HCT116 (cell line): ENCODE measurements around the gene PLXNC1. TPM values are rescaled to one million over a fixed set of nuclear protein-coding genes. Genes with fewer than 3 reads are reported as not detected.

Experiments
- ATAC-seq: fragments of 200-7000 bp; cut with Tn5 transposase; 2 replicates; pipeline ENCODE4 v1.9.1; 2020; ENCODE audit warnings: mild to moderate bottlenecking, moderate library complexity
- BruUV-seq: library from RNA; stranded (reverse); fragments of 400-500 nt; replicated peaks from 2 replicates; lab custom pipeline; 2021; lab: Mats Ljungman, UMichigan
- CTCF ChIA-PET: fragments of 300-600 bp; sonication (Branson Sonifier 250); formaldehyde crosslinking; loops from one replicate; lab custom pipeline; 2021; ENCODE audit warnings: antibody characterized with exemption; lab: Charles Lee
- POLR2A ChIA-PET: fragments of 300-600, 350-600 bp; sonication (Branson Sonifier 250); formaldehyde crosslinking; loops from one replicate; lab custom pipeline; 2021; ENCODE audit warnings: antibody characterized with exemption; lab: Charles Lee
- RAD21 ChIA-PET, 2 experiments: fragments of 300-600 bp; sonication (Branson Sonifier 250); formaldehyde crosslinking; loops; one replicate each; lab custom pipeline; 2023; ENCODE audit warnings: low total read pairs in 2 of 2; ENCODE audit not compliant: uncharacterized antibody in 2 of 2, unreplicated experiment in 2 of 2, low non-redundant PET in 1 of 2; lab: Charles Lee
- DNase-seq: peaks from one replicate; pipeline ENCODE4 v3.0.0-alpha.2; 2010; ENCODE audit warnings: low read depth, low spot score
- H2AFZ ChIP-seq: fragments of 200-600 bp; shearing (Covaris generic), sonication (generic); 2 replicates; pipeline ENCODE4 v1.6.1; 2017; ENCODE audit warnings: low read depth, mixed run types, mixed read lengths, antibody characterized with exemption, low read length; ENCODE audit not compliant: poor library complexity, severe bottlenecking
- H3K27ac ChIP-seq: 2 replicates; pipeline ENCODE4 v1.5.1; 2012; ENCODE audit warnings: low read depth, low read length
- H3K27me3 ChIP-seq: fragments of 200-600 bp; sonication (generic); 2 replicates; pipeline ENCODE4 v1.6.1; 2016; ENCODE audit warnings: mixed run types, low read length, mixed read lengths; ENCODE audit not compliant: insufficient read depth
- H3K36me3 ChIP-seq, 2 experiments: fragments of 200-500 bp in 1 of 2; fragments of 200-600 bp in 1 of 2; sonication (Bioruptor generic) in 1 of 2; sonication (generic) in 1 of 2; 2 replicates each; pipeline versions ENCODE4 v1.5.1 to v1.6.1; 2014 to 2016; ENCODE audit warnings: low read length in 2 of 2, inconsistent platforms in 1 of 2, mixed read lengths in 1 of 2, mixed run types in 1 of 2; ENCODE audit not compliant: insufficient read depth in 2 of 2, control insufficient read depth in 1 of 2
- H3K4me1 ChIP-seq, 2 experiments: fragments of 200-600 bp in 1 of 2; sonication (generic) in 1 of 2; 2 replicates each; pipeline versions ENCODE4 v1.5.1 to v1.6.1; 2012 to 2017; ENCODE audit warnings: low read length in 2 of 2, inconsistent platforms in 1 of 2, mild to moderate bottlenecking in 1 of 2, mixed read lengths in 1 of 2, mixed run types in 1 of 2, moderate library complexity in 1 of 2; ENCODE audit not compliant: insufficient read depth in 2 of 2, control insufficient read depth in 1 of 2
- H3K4me2 ChIP-seq: fragments of 200-600 bp; sonication (generic); 2 replicates; pipeline ENCODE4 v1.6.1; 2017; ENCODE audit warnings: mixed run types, low read length, mixed read lengths
- H3K4me3 ChIP-seq, 2 experiments: fragments of 200-600 bp in 1 of 2; sonication (generic) in 1 of 2; replicated peaks in 1 of 2; 2 replicates each; pipeline ENCODE4 v1.5.1; 2011 to 2016; ENCODE audit warnings: low read length in 2 of 2, control low read depth in 1 of 2, low read depth in 1 of 2, mild to moderate bottlenecking in 1 of 2, mixed read lengths in 1 of 2, mixed run types in 1 of 2
- H3K79me2 ChIP-seq: fragments of 200-600 bp; sonication (generic); 2 replicates; pipeline ENCODE4 v1.6.1; 2017; ENCODE audit warnings: mild to moderate bottlenecking, mixed run types, low read length, moderate library complexity, mixed read lengths; ENCODE audit not compliant: insufficient read depth
- H3K9ac ChIP-seq: fragments of 200-600 bp; sonication (generic); 2 replicates; pipeline ENCODE4 v1.6.1; 2016; ENCODE audit warnings: low read length, mixed read lengths
- H3K9me2 ChIP-seq: fragments of 200-600 bp; sonication (generic), shearing (Covaris generic); 2 replicates; pipeline ENCODE4 v1.6.1; 2017; ENCODE audit warnings: mixed run types, mild to moderate bottlenecking, moderate library complexity; ENCODE audit not compliant: insufficient read depth
- H3K9me3 ChIP-seq, 2 experiments: fragments of 200-500 bp in 1 of 2; fragments of 200-600 bp in 1 of 2; sonication (Bioruptor generic) in 1 of 2; sonication (generic) in 1 of 2; 2 replicates each; pipeline ENCODE4 v1.6.1; 2014 to 2017; ENCODE audit warnings: low read length in 2 of 2, mixed read lengths in 2 of 2, inconsistent platforms in 1 of 2, low read depth in 1 of 2, mild to moderate bottlenecking in 1 of 2, mixed run types in 1 of 2, moderate library complexity in 1 of 2; ENCODE audit not compliant: control insufficient read depth in 1 of 2, insufficient read depth in 1 of 2
- H4K20me1 ChIP-seq: fragments of 200-600 bp; sonication (generic), shearing (Covaris generic); 2 replicates; pipeline ENCODE4 v1.6.1; 2017; ENCODE audit warnings: mixed run types, mild to moderate bottlenecking, moderate library complexity; ENCODE audit not compliant: insufficient read depth
- CBX3 ChIP-seq: IDR thresholded peaks from 2 replicates; pipeline ENCODE4 v1.6.1; 2012; ENCODE audit warnings: low read depth
- CEBPB ChIP-seq: IDR thresholded peaks from 2 replicates; pipeline ENCODE4 v1.6.1; 2012; ENCODE audit warnings: low read depth
- ELF1 ChIP-seq: IDR thresholded peaks from 2 replicates; pipeline ENCODE4 v1.6.1; 2012; ENCODE audit warnings: low read depth, borderline replicate concordance
- EZH2 ChIP-seq: fragments of 200-600 bp; sonication (generic); IDR thresholded peaks from 2 replicates; pipeline ENCODE4 v1.6.1; 2017; ENCODE audit warnings: antibody characterized with exemption, mixed run types
- FOSL1 ChIP-seq: IDR thresholded peaks from 2 replicates; pipeline ENCODE4 v1.6.1; 2012; ENCODE audit warnings: low read depth
- POLR2A ChIP-seq: IDR thresholded peaks from 2 replicates; pipeline ENCODE4 v1.7.0; 2011; ENCODE audit warnings: borderline replicate concordance; ENCODE audit not compliant: insufficient read depth, insufficient read length; ENCODE audit errors: extremely low read depth
- SIN3A ChIP-seq: IDR thresholded peaks from 2 replicates; pipeline ENCODE4 v1.6.1; 2012; ENCODE audit warnings: low read depth
- SP1 ChIP-seq: IDR thresholded peaks from 2 replicates; pipeline ENCODE4 v1.6.1; 2012; ENCODE audit warnings: low read depth
- SRF ChIP-seq: IDR thresholded peaks from 2 replicates; pipeline ENCODE4 v1.6.1; 2012; ENCODE audit warnings: low read depth
- TCF7L2 ChIP-seq: IDR thresholded peaks from 2 replicates; pipeline ENCODE4 v1.7.0; 2011; ENCODE audit warnings: borderline replicate concordance, inconsistent platforms; ENCODE audit not compliant: insufficient read depth, insufficient read length; ENCODE audit errors: extremely low read depth
- YY1 ChIP-seq: IDR thresholded peaks from 2 replicates; pipeline ENCODE4 v1.6.1; 2011; ENCODE audit warnings: low read length, low read depth, moderate library complexity, mild to moderate bottlenecking; ENCODE audit not compliant: insufficient replicate concordance; ENCODE audit errors: extremely low read depth
- intact Hi-C: fragments of 100-400 bp; cut with micrococcal nuclease; formaldehyde crosslinking; loops from 2 replicates; pipeline ENCODE4 v1.10.0; 2022
- total RNA-seq: library from RNA; stranded (reverse); gene quantifications from one replicate; pipeline ENCODE4 v1.2.1, GENCODE V29; 2021; ENCODE audit not compliant: unreplicated experiment
- TF ChIP-seq, protein P1 (sequence below): IDR thresholded peaks from 2 replicates; pipeline ENCODE4 v1.6.1; 2012
- TF ChIP-seq, protein P2 (sequence below): IDR thresholded peaks from 2 replicates; pipeline ENCODE4 v1.6.1; 2011; ENCODE audit warnings: mild to moderate bottlenecking, low read length, moderate library complexity; ENCODE audit not compliant: insufficient replicate concordance; ENCODE audit errors: extremely low read depth
- TF ChIP-seq, protein P3 (sequence below), 3 experiments: fragments of 200-600 bp in 1 of 3; sonication (generic) in 1 of 3; IDR thresholded peaks in 2 of 3; conservative IDR thresholded peaks in 1 of 3; 2 replicates each; pipeline ENCODE4 v1.5.1; 2012 to 2017; ENCODE audit warnings: low read depth in 2 of 3, low read length in 2 of 3, antibody characterized with exemption in 1 of 3, borderline replicate concordance in 1 of 3, control low read depth in 1 of 3, mild to moderate bottlenecking in 1 of 3, mixed read lengths in 1 of 3, mixed run types in 1 of 3, moderate library complexity in 1 of 3; ENCODE audit not compliant: insufficient read depth in 1 of 3

The PLXNC1 gene
- total RNA-seq, 1 experiment from 2014 or later, result 0.25 TPM

DNA sequence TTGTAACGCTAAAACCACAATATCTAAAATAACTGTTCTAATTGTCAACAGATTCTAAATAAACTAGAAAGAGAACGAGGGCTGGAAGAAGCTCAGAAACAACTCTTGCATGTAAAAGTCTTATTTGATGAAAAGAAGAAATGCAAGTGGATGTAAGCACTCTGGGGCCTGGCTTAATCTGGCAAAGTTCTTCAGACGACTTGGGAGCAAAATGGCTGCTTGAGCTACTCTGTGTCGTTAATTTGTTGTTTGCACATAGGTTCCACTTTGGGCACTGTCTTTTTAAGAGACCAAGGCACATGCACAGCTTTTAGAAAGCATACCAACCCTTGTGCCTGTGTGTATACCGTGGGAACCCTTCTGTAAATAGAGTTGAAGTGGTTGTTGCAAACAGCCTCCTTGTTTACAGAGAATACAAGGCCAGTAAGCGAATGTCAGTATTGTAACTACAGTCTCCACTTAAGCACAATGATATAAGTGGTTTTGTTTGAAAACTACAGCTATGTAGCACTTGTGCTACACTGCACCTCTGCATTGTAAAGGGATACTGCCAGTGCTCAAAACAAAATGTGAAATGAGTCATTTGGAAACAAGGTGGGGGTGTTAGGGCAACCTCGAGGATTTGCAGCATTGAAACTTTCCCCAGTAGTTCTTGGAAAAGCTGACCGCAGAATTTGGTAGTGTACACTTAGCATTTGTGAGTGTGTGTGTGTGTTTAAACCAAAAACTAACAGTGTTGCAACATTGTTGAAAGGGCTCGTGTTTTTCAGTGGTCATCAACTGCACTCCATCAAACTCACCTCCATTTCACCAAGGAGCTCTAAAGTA, 157.0 kb downstream of the PLXNC1 start:
- POLR2A ChIA-PET, result no interaction called here
- CTCF ChIA-PET, result no interaction called here
- ATAC-seq, result no peak
- Histone ChIP-seq H3K9ac (no peak overlapping the region), H3K4me3 (no peak overlapping the region), H3K36me3 (peaks cover 0 to 42% of the 10 kb centered on the region in 2 experiments; a peak in 2 of 4 replicates), H3K79me2 (no peaks in the 10 kb centered on the region), H3K4me2 (no peak overlapping the region), H3K27me3 (no peaks in the 10 kb centered on the region), H3K9me3 (no peaks in the 10 kb centered on the region), H4K20me1 (no peaks in the 10 kb centered on the region), H3K4me1 (peaks cover 7 to 12% of the 10 kb centered on the region in 2 experiments; a peak in 3 of 4 replicates), H3K9me2 (no peaks in the 10 kb centered on the region), H3K27ac (no peak overlapping the region), H2AFZ (no peak overlapping the region)
- no peak for DNase-seq
- intact Hi-C loops, result no loop called here
- RAD21 ChIA-PET, result no interaction called here
- BruUV-seq, result no TSS peak
- TF ChIP-seq CEBPB (no peak), TCF7L2 (no peak), EZH2 (no peak), ELF1 (no peak), CBX3 (no peak), SP1 (no peak), POLR2A (no peak), YY1 (no peak), SRF (no peak)
- TF ChIP-seq, protein P1, sequence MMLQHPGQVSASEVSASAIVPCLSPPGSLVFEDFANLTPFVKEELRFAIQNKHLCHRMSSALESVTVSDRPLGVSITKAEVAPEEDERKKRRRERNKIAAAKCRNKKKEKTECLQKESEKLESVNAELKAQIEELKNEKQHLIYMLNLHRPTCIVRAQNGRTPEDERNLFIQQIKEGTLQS, result no peak
- TF ChIP-seq, all 23 proteins: peak for 0

DNA sequence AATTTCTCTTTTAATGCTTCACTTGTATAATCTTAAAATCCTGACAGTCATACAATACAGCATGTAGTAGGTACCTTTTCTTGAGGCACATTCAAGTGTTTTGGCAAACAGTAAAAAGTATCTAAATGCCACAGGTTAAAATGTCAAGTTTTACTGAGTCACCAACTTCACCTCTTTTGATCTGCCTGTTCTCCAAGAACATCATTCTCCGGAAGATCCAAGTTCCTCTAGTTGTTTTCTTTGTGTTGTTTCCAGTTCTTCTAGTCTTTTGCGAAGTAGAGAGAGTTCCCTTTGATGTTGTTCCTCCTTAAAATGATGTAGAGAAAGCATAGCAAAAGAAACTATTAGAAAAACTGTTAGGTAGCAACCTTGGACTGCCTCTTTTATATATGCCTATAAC, 160.2 kb downstream of the PLXNC1 start:
- ChIA-PET RAD21 (no interaction called here), POLR2A (no interaction called here), CTCF (no interaction called here)
- Histone ChIP-seq H3K9me2 (no peaks in the 10 kb centered on the region), H3K79me2 (no peaks in the 10 kb centered on the region), H3K36me3 (peaks cover 0 to 42% of the 10 kb centered on the region in 2 experiments; a peak in 2 of 4 replicates), H3K4me2 (peak overlapping the region; percentile 3; the same call in 1 of the 2 replicates), H3K27ac (no peak overlapping the region), H2AFZ (no peak overlapping the region), H3K9ac (no peak overlapping the region), H3K9me3 (no peaks in the 10 kb centered on the region), H4K20me1 (no peaks in the 10 kb centered on the region), H3K4me3 (no peak overlapping the region), H3K27me3 (no peaks in the 10 kb centered on the region), H3K4me1 (peaks cover 7 to 12% of the 10 kb centered on the region in 2 experiments; a peak in 3 of 4 replicates)
- peak; percentile 20; the same call in 1 of the 2 replicates for ATAC-seq
- intact Hi-C loops, result no loop called here
- no TSS peak for BruUV-seq
- DNase-seq, result no peak
- TF ChIP-seq, protein P2, sequence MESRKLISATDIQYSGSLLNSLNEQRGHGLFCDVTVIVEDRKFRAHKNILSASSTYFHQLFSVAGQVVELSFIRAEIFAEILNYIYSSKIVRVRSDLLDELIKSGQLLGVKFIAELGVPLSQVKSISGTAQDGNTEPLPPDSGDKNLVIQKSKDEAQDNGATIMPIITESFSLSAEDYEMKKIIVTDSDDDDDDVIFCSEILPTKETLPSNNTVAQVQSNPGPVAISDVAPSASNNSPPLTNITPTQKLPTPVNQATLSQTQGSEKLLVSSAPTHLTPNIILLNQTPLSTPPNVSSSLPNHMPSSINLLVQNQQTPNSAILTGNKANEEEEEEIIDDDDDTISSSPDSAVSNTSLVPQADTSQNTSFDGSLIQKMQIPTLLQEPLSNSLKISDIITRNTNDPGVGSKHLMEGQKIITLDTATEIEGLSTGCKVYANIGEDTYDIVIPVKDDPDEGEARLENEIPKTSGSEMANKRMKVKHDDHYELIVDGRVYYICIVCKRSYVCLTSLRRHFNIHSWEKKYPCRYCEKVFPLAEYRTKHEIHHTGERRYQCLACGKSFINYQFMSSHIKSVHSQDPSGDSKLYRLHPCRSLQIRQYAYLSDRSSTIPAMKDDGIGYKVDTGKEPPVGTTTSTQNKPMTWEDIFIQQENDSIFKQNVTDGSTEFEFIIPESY, result no peak
- TF ChIP-seq, protein P3, sequence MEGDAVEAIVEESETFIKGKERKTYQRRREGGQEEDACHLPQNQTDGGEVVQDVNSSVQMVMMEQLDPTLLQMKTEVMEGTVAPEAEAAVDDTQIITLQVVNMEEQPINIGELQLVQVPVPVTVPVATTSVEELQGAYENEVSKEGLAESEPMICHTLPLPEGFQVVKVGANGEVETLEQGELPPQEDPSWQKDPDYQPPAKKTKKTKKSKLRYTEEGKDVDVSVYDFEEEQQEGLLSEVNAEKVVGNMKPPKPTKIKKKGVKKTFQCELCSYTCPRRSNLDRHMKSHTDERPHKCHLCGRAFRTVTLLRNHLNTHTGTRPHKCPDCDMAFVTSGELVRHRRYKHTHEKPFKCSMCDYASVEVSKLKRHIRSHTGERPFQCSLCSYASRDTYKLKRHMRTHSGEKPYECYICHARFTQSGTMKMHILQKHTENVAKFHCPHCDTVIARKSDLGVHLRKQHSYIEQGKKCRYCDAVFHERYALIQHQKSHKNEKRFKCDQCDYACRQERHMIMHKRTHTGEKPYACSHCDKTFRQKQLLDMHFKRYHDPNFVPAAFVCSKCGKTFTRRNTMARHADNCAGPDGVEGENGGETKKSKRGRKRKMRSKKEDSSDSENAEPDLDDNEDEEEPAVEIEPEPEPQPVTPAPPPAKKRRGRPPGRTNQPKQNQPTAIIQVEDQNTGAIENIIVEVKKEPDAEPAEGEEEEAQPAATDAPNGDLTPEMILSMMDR (IDR thresholded peaks at IDR 0.05 in 2 of 3, conservative IDR thresholded peaks at IDR 0.05 in 1 of 3; ENCODE audit: borderline replicate concordance in 1 of 3, insufficient read depth in 1 of 3, low read depth in 2 of 3, low read length in 2 of 3), result no peak
- TF ChIP-seq FOSL1, result peak; percentile 9; the same call in 1 of the 2 replicates
- TF ChIP-seq EZH2, result no peak
- TF ChIP-seq SIN3A, result no peak
